HTR-8/SVneo (cell line): ENCODE measurements around the gene AGL.
"Not testable (repeated sequence)": the region's sequence is repeated elsewhere in the genome, so short reads cannot be mapped to it uniquely, and the experiment has no call there.

Experiments
- DNase-seq: peaks from one replicate; pipeline ENCODE4 v3.0.0; 2011; ENCODE audit warnings: low spot score, mixed read lengths; ENCODE audit not compliant: insufficient read length
- FAIRE-seq: peaks from 2 replicates; lab custom pipeline; 2011; peaks lifted over from hg19 to GRCh38; lab: Jason Lieb, UNC

The AGL gene

GRCh38 chr1:99849744-99850458, at the start of gene AGL:
Gene AGL (plus strand): TSS chr1:99850361. CDS start chr1:99851043, 682 bp downstream.
- FAIRE-seq, result no peak
- DNase-seq, result peak; percentile 73

DNA sequence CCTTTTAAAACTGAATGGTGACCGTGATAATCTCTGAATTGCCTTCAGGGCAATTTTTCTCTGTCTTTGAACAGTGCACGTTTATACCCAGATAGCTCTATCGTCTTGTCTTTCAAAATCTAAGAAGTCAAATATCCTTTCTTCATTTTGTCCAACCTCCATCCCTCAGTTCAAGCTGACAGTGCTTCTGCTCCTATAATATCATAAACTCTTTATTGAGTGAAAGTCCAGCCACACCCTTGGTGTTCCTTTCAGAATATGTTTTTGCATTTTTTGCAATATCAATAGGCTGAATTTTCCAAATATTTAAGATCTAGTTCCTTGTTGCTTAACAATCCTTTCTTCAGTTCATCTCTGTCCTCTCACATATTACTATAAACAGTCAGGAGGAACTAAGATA, 48.6 kb upstream of the AGL start:
- FAIRE-seq (no peak), DNase-seq (no peak)

DNA sequence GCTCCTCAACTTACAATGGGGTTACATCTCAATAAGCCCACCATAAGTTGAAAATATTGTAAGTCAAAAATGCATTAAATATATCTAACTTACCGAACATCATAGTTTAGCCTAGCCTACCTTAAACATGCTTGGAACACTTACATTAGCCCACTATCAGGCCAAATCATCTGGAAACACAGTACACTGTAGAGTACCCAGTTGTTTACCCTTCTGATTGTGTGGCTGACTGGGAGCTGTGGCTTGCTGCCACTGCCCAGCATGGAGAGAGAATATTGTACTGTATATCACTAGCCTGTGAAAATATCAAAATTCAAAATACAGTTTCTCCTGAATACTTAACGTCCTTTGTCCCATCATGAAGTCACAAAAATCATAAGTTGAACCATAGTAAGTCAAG, 43.3 kb upstream of the AGL start:
- DNase-seq (no peak), FAIRE-seq (no peak)

DNA sequence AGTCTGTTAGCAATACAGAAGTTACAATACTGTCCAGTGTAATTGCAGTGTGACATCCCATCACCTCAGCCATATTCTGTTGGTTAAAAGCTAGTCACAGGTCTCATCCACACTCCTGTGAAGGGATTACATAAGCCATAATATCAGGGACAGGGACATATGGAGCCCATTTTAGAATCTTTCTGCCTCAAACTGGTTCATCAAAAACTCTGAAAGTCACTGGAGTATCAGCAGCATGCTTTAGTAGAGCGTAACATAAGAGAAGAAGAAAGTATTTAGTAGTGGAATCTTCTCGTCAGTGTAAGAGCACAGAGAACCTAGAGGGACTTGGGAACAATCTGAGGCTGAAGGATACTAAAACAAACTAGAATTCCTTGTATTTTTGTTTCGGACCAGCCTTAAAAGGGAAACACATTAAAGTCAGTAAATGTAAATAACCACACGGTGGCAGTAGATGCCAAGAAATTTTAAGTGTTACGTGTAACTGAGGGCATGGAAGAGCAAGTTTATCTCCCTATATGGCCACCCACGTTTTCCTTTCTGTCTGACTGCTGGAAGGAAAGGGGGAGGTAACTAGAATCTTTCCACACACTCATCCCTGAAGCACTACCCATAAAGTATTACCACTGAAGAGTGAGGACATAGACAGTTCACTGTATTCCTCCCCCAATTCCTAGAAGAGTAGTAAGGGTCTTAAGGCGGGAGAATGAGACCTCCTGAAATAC, 41.6 kb upstream of the AGL start:
- DNase-seq (peak; percentile 57), FAIRE-seq (peak; percentile 55)

- FAIRE-seq, result no peak
- no peak for DNase-seq
Measured at GRCh38 chr1:99811075-99811474, 39.1 kb upstream of the AGL start.

DNA sequence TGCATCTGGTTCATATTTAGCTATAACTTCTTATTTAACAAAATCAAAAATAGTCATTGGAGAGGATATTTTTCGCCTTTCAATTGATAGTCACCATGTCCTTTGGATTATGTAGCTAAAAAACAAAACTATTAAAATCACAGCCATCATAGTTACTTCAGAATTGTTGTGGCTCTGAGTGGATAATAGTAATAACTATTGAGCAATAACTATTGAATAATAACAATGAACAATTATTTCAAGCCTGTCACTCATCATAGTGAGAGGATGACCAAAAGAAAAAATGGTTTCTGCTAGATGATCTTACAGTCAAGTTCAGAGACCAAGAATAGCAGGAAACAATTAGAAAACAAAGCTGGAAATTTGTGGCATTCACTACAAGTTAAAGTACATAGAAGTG, 38.4 kb upstream of the AGL start:
- DNase-seq (no peak), FAIRE-seq (no peak)

DNA sequence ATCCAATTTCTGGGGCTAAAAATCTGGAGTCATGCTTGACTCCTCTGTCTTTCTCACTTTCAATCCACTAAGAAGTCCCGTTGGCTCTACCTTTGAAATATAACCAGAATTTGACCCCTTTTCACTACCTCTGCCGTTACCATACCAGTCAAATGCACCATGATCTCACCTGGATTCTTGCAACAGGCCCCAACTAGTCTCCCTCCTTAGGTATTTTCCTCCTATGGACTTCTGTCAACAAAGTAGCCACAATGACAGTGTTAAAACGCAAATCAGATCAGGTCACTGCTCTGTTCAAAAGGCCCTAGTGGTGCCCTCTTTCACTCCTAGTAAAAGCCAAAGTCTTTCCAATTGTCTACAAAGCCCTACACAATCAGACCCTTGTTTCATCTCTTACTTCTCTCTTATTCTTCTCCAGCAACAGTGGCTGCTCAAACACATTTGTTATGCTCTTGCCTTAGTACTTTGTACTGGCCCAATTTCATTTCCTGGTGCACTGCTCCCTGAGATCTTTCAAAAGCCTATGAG, 35.7 kb upstream of the AGL start:
- DNase-seq, result no peak
- FAIRE-seq, result no peak

DNA sequence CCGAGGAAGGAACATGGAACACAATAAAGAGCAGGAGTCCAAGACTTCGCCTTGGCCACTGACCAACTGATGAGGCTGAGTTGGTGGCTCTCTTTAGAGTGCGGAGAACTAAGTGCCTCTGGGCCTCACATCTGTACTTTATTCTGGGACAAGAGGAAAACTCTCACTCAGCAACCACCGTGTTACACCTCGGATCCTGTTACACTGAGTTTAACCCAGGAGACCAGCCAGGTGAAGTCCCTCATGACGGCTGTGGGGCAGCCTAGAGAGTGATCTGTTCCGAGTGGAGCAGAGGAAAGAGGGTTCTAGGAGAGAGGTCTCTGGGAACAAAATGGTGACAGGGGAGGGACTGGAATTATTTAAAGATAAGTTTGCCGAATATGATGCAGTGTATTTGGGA, 33.5 kb upstream of the AGL start:
- DNase-seq (no peak), FAIRE-seq (no peak)

DNA sequence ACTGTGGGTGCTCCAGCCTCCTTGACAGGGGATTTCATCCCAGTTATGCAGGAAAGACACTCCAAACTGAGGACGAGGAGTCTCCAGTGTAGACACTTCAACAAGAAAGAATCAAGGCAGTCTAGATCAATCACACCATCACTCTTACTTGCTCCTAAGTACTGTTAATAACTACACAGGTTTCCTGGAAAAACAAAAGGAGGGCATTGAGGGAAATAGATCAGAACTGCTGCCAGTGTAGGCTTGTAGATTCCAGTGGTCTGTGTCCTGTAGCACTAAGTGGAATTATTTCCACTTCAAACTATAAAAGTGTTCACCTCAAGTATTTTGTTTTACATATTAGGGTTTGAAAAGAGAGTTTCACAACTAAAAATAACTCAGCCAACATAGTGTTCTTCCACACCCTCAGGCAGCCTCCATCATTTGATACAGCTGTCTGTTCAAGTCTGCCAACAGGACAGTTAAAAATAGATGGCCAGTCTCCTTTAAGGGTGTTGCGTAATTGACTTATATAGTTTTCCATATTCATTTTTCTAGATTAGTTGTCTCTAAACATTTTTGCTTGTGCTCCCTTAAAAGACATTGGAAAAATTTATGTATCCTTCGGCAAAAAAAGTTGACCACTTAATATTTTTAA, 32.0 kb upstream of the AGL start:
- no peak for DNase-seq
- FAIRE-seq, result no peak

DNA sequence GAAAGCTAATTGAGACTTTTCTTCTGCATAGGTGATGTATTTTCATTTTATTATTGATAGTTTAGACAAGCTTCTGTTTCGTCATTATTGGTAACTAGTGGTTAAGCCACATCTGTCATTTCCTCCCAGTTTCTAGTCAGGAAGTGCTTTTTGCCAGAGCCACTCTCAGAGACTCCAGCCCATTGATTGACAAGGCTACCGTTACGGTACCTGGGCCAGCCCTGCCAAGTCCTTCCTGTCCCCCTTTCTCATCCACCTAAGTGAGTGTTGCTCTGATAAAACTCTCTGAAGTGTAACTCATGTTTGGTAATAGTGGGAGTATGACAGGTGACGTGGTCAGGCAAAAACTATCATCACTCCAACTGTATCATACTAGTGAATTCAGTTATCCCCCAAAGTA, 29.6 kb upstream of the AGL start:
- DNase-seq (no peak), FAIRE-seq (no peak)

DNA sequence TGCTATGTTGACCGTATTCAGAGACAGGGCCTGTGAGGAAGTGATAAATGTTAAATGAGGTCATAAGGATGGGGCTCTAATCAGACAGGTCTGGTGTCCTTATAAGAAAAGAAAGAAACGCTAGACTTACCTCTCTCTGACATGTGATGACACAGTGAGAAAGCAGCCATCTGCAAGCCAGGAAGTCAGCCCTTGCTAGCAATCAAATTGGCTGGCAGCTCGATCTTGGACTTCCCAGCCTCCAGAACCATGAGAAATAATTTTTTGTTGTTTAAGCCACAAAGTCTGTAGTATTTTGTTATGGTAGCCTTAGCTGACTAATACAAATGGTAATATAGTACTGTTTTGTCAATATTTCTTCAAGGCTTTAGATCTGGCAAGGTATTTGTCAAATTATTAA, 25.1 kb upstream of the AGL start:
- no peak for DNase-seq
- FAIRE-seq, result no peak

DNA sequence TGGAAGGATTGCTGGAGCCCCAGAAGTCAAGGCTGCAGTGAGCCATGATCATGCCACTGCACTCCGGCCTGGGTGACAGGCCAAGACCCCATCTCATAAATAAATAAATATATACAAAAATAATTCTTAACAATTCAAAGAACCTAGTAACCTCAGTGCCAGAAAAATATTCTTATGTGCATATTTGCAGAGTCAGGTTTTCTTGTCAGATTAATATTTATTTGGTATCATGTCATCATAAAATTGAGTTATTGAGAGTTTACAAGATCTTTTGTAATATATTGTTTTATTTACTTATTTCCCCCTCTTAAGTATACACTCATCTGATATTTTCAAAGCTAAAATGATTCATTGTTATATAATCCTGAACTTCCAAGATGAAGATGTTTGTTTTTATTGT, 24.5 kb upstream of the AGL start:
- FAIRE-seq (no peak), DNase-seq (no peak)

- no peak for DNase-seq
- no peak for FAIRE-seq
Measured at GRCh38 chr1:99827970-99828369, 22.2 kb upstream of the AGL start.

DNA sequence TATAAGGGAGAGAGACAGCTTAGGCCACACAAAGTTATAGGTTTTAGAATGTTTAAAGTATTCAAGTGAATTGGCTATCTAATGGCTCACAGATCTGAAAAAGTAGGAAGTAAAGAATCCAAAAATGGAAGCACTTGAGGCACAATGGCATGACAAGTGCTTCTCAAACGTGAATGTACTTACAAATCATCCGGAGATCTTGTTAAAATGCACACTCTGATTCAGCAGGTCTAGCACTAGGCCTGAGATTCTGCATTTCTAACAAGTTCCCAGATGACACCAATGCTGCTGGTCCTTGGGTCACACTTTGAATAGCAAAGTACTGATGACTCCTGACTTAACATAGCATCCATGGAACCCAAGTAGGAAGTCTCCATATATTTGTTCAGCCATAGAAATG, 20.9 kb upstream of the AGL start:
- DNase-seq (no peak), FAIRE-seq (no peak)

DNA sequence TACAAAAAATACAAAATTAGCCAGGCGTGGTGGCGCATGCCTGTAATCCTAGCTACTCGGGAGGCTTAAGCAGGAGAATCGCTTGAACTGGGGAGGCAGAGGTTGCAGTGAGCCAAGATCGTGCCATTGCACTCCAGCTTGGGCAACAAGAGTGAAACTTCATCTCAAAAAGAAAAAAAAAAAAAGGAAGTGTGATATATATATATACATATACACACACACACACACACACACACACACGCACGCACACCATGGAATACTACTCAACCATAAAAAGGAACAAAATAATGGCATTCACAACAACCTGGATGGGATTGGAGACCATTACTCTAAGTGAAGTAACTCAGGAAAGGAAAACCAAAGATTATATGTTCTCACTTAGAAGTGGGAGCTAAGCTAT, 16.2 kb upstream of the AGL start:
- not testable (repeated sequence) for FAIRE-seq, DNase-seq

DNA sequence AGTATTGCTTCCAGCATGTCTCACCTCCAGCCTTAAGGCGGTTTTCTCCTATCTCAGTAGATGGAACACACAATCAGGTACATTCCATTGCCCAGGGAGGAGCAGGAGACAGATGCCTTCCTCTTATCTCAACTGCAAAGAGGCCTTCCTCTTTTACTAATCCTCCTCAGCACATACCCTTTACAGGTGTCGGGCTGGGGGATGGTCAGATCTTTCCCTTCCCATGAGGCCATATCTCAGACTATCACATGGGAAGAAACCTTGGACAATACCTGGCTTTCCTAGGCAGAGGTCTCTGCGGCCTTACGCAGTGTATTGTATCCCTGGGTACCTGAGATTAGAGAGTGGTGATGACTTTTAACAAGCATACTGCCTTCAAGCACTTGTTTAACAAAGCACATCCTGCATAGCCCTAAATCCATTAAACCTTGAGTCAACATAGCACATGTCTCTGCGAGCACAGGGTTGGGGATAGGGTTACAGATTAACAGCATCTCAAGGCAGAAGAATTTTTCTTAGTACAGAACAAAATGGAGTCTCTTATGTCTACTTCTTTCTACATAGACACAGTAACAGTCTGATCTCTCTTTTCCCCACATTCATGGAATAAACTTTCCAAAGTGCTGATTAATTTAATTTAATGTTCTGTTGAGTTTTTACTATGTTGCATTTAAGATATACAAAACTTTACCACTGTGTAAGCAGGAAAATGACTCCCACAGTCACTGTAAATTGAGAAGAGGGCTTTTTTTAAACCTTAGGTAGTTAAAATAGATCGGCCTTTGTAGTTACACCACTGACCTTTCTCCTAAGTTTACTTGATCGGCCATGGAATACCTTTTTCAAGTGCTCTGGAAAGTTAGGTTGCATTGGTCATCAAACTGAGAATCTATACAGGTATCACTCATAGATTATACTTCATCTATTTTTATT, 13.7 kb upstream of the AGL start:
- not testable (repeated sequence) for DNase-seq, FAIRE-seq

DNA sequence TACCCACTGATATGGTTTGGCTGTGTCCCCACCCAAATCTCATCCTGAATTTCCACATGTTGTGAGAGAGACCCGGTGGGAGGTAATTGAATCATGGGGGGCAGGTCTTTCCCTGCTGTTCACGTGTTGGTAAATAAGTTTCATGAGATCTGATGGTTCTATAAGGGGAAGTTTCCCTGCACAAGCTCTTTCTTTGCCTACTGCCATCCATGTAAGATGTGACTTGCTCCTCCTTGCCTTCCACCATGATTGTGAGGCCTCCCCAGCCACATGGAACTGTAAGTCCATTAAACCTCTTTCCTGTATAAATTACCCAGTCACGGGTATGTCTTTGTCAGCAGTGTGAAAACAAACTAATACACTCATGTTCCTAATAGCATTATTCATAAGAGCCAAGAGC, 9.8 kb upstream of the AGL start:
- not testable (repeated sequence) for FAIRE-seq, DNase-seq

- DNase-seq, result no peak
- no peak for FAIRE-seq
Measured at GRCh38 chr1:99843760-99844159, 6.4 kb upstream of the AGL start.

GRCh38 chr1:99845201-99845600, 5.0 kb upstream of the AGL start:
- not testable (repeated sequence) for FAIRE-seq, DNase-seq

DNA sequence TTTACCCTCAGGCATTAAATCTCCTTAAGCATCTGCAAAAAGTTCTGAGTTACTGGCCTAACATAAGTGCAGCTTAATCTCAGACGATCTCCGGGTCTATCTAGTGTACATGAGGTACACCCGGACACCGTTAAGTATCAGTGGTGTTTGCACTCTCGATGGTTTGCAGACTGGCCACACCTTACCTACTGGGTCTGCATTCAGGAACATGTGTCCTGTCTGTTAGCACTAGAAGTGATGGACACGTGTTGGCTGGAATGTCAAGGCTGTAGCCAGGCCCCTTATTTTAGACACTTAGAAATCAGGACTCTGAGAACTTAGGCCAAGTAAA, 783 bp upstream of the AGL start:
- DNase-seq (peak; percentile 2), FAIRE-seq (no peak)
